Activated naive CD8-positive, alpha-beta T cell treated with anti-CD3 and anti-CD28 coated beads, Interleukin-2, amount 10 ng/mL, durations not matched to agents 7 days and 5 days (primary cell): ENCODE measurements around the gene AZU1. TPM values are rescaled to one million over a fixed set of nuclear protein-coding genes. Genes with fewer than 3 reads are reported as not detected.
A peak's percentile ranks its signal among the peaks of the same experiment; 100 is the strongest.

Source experiments
- ATAC-seq: fragments of 150-1000 bp; cut with Tn5 transposase; one replicate; pipeline ENCODE4 v1.10.0; 2021; ENCODE audit warnings: low read depth, moderate library complexity
- POLR2A ChIA-PET: fragments of 350-600 bp; sonication (Branson Sonifier 250); formaldehyde crosslinking; loops from one replicate; lab custom pipeline; 2021; ENCODE audit warnings: antibody characterized with exemption; lab: Charles Lee
- DNase-seq: peaks from one replicate; pipeline ENCODE4 v3.0.0; 2021
- H3K27ac Mint-ChIP-seq: one replicate; pipeline ENCODE4 v1.8.0; 2022; ENCODE audit warnings: mild to moderate bottlenecking, mixed read lengths
- H3K27me3 Mint-ChIP-seq: one replicate; pipeline ENCODE4 v1.8.0; 2022; ENCODE audit warnings: mild to moderate bottlenecking, moderate library complexity, mixed read lengths
- H3K36me3 Mint-ChIP-seq: one replicate; pipeline ENCODE4 v1.8.0; 2021; ENCODE audit warnings: mild to moderate bottlenecking, mixed read lengths
- H3K4me1 Mint-ChIP-seq: one replicate; pipeline ENCODE4 v1.8.0; 2021; ENCODE audit warnings: mixed read lengths
- H3K4me3 Mint-ChIP-seq: one replicate; pipeline ENCODE4 v1.8.0; 2022; ENCODE audit warnings: mild to moderate bottlenecking, moderate library complexity, mixed read lengths
- H3K9me3 Mint-ChIP-seq: one replicate; pipeline ENCODE4 v1.8.0; 2021; ENCODE audit warnings: mixed read lengths
- total RNA-seq, 2 experiments: library from RNA; stranded (reverse); gene quantifications; one replicate each; pipeline ENCODE4 v1.2.3, GENCODE V29; 2021

Gene AZU1
- total RNA-seq, 2 experiments from 2014 or later = 0.25 TPM; not detected in 1

- POLR2A ChIA-PET = no interaction called here
- H3K4me3 Mint-ChIP-seq = no peak overlapping the region
- no peak for ATAC-seq
Observed at GRCh38 chr19:867855-868457, 40.3 kb downstream of the AZU1 start.

GRCh38 chr19:868458-869244 is 41.0 kb downstream of the AZU1 start:
- Mint-ChIP-seq H3K9me3 (no peaks in the 10 kb centered on the region), H3K27ac (no peak overlapping the region), H3K4me1 (peaks cover 8% of the 10 kb centered on the region), H3K27me3 (no peaks in the 10 kb centered on the region), H3K4me3 (no peak overlapping the region), H3K36me3 (peaks cover 12% of the 10 kb centered on the region)
- ATAC-seq (no peak), DNase-seq (no peak)
- POLR2A ChIA-PET = no interaction called here

More at GRCh38 chr19:867855-868457, 40.3 kb downstream of the AZU1 start:
- Mint-ChIP-seq H3K27me3 (no peaks in the 10 kb centered on the region), H3K9me3 (no peaks in the 10 kb centered on the region), H3K4me1 (peaks cover 14% of the 10 kb centered on the region), H3K36me3 (peaks cover 12% of the 10 kb centered on the region), H3K27ac (no peak overlapping the region)
- no peak for DNase-seq

GRCh38 chr19:869245-870177 is 41.9 kb downstream of the AZU1 start:
- POLR2A ChIA-PET = no interaction called here
- Mint-ChIP-seq H3K27ac (no peak overlapping the region), H3K4me3 (no peak overlapping the region), H3K4me1 (peaks cover 7% of the 10 kb centered on the region), H3K27me3 (no peaks in the 10 kb centered on the region), H3K36me3 (peaks cover 12% of the 10 kb centered on the region), H3K9me3 (no peaks in the 10 kb centered on the region)
- DNase-seq (no peak), ATAC-seq (no peak)

DNA sequence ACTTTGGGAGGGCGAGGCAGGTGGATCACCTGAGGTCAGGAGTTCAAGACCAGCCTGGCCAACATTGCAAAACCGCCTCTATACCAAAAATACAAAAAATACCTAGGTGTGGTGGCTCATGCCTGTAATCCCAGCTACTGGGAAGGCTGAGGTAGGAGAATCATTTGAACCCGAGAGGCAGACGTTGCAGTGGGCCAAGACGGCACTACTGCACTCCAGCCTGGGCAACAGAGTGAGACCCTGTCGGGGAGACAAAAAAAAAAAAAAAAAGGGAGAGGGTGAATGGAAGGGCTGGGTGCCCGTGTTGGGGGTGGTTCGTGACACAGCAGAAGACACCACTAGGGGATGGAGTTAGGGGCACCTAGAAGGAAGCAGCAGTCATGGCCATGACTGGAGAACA is 42.7 kb downstream of the AZU1 start:
- POLR2A ChIA-PET = no interaction called here
- Mint-ChIP-seq H3K9me3 (no peaks in the 10 kb centered on the region), H3K27me3 (no peaks in the 10 kb centered on the region), H3K4me3 (no peak overlapping the region), H3K36me3 (peaks cover 12% of the 10 kb centered on the region), H3K27ac (peak overlapping the region; percentile 51), H3K4me1 (peaks cover 7% of the 10 kb centered on the region)
- ATAC-seq (no peak), DNase-seq (no peak)

GRCh38 chr19:870963-871401 is 43.3 kb downstream of the AZU1 start:
- peaks cover 12% of the 10 kb centered on the region for H3K36me3 Mint-ChIP-seq
- POLR2A ChIA-PET = no interaction called here
- H3K27me3 Mint-ChIP-seq = no peaks in the 10 kb centered on the region
- H3K9me3 Mint-ChIP-seq = no peaks in the 10 kb centered on the region
- H3K27ac Mint-ChIP-seq = no peak overlapping the region
- no peak for DNase-seq
- no peak overlapping the region for H3K4me3 Mint-ChIP-seq
- no peak for ATAC-seq
- peaks cover 7% of the 10 kb centered on the region for H3K4me1 Mint-ChIP-seq

DNA sequence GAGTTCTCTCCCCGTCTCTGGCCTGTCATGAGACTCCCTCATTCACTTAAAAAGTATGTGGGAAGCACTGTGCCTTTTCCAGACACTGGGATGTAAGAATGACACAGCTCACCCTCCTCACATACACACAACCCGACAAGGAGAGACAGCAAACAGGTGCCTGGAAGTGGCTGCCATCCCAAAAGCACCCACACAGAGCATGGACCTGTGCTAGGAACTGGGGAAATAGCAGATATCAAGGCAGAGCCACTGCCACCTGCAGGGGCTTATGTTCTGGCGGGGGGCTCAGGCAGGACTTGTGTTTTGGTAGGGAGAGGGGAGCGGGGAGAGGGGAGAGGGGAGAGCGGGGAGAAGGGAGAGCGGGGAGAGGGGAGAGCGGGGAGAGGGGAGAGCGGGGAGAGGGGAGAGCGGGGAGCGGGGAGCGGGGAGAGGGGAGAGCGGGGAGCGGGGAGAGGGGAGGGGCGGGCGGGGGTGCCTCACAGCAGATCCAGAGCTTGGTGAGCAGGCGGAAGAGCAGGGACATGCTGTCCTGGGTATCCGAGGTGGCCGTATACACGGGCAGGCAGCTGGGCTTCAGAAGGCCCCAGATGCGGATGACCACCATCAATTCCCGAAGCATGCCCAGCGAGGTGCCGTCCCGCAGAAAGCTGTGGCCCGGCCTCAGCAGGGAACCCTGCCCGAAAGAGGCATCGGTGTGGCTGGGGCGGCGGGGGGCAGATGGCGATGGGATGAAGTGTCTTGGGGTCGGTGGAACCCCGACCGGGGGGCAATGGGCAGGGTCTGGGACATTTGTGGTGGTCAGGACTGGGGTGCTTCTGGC is 44.0 kb downstream of the AZU1 start:
- DNase-seq (no peak), ATAC-seq (no peak)
- Mint-ChIP-seq H3K9me3 (no peaks in the 10 kb centered on the region), H3K4me1 (peaks cover 7% of the 10 kb centered on the region), H3K27ac (peak overlapping the region; percentile 87), H3K4me3 (peak overlapping the region; percentile 81), H3K36me3 (peaks cover 12% of the 10 kb centered on the region), H3K27me3 (no peaks in the 10 kb centered on the region)
- POLR2A ChIA-PET = interaction anchor here (1.1 to 1.7 kb wide), 4 partner anchors 8 to 113 kb away, joined by 5 to 11 read pairs (median 8); partner anchors contain the start of genes MED16, RNU6-9 and WDR18

- H3K4me1 Mint-ChIP-seq = peaks cover 7% of the 10 kb centered on the region
- H3K4me3 Mint-ChIP-seq = peak overlapping the region; percentile 81
- H3K9me3 Mint-ChIP-seq = no peaks in the 10 kb centered on the region
- DNase-seq (peak; percentile 84), ATAC-seq (peak; percentile 85)
- no peaks in the 10 kb centered on the region for H3K27me3 Mint-ChIP-seq
- POLR2A ChIA-PET = interaction anchor here (1.1 to 1.7 kb wide), 4 partner anchors 9 to 112 kb away, joined by 5 to 11 read pairs (median 8); partner anchors contain the start of genes MED16, RNU6-9 and WDR18
- H3K36me3 Mint-ChIP-seq = peaks cover 11% of the 10 kb centered on the region
- peak overlapping the region; percentile 87 for H3K27ac Mint-ChIP-seq
Observed at GRCh38 chr19:872266-872951, 44.8 kb downstream of the AZU1 start.

DNA sequence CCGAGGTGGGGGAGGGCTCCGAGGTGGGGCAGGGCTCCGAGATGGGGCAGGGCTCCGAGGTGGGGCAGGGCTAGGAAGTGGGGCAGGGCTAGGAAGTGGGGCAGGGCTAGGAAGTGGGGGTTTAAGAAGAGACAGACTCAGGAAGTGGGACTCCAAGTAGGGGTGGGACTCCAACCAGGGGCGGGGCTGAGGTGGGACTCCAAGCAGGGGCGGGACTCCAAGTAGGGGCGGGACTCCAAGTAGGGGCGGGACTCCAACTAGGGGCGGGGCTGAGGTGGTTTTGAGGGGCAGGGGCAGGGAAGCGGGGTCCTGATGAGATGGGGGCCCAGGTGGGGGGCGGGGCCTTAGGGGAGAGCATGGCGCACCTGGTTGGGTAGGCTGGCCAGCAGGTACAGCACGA is 45.4 kb downstream of the AZU1 start:
- H3K36me3 Mint-ChIP-seq = peaks cover 9% of the 10 kb centered on the region
- H3K27ac Mint-ChIP-seq = peak overlapping the region; percentile 83
- no peaks in the 10 kb centered on the region for H3K27me3 Mint-ChIP-seq
- H3K9me3 Mint-ChIP-seq = no peaks in the 10 kb centered on the region
- peak; percentile 70 for ATAC-seq
- POLR2A ChIA-PET = interaction anchor here (0.9 to 2.1 kb wide), 7 partner anchors 10 to 111 kb away, joined by 4 to 11 read pairs (median 6); partner anchors contain the start of genes MED16, RNU6-9 and WDR18
- H3K4me3 Mint-ChIP-seq = peak overlapping the region; percentile 68
- DNase-seq = peak; percentile 70
- peaks cover 7% of the 10 kb centered on the region for H3K4me1 Mint-ChIP-seq

DNA sequence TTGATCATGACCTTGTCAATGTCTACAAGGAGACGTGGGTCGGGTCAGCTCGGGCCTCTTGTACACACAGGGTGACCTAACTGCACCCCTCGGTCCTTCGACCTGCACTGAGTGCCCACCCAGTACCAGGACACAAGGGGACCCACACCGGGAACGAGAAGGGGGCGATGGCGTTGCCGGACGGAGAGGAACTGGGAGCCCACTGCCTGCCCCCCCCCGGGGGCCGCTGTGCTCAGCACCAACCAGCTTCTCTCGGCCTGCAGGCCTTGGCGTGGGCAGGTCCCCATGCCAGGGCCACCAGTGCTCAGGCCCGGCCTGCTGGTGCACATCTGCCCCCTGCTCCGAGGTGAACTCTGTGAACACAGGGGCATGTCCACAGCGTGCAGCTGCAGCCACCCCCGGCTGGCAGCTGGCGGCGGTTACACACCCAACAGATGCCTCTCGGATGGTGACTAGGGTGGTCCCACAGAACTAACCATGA is 46.0 kb downstream of the AZU1 start:
- Mint-ChIP-seq H3K9me3 (no peaks in the 10 kb centered on the region), H3K27me3 (no peaks in the 10 kb centered on the region), H3K4me3 (no peak overlapping the region), H3K27ac (no peak overlapping the region), H3K36me3 (peaks cover 9% of the 10 kb centered on the region), H3K4me1 (peaks cover 7% of the 10 kb centered on the region)
- POLR2A ChIA-PET = interaction anchor here (0.9 to 2.1 kb wide), 3 partner anchors 9 to 20 kb away, joined by 4 to 6 read pairs (median 5); partner anchors contain the start of genes MED16 and RNU6-9
- DNase-seq (no peak), ATAC-seq (no peak)

GRCh38 chr19:875265-875879 is 47.7 kb downstream of the AZU1 start:
- H3K9me3 Mint-ChIP-seq = no peaks in the 10 kb centered on the region

DNA sequence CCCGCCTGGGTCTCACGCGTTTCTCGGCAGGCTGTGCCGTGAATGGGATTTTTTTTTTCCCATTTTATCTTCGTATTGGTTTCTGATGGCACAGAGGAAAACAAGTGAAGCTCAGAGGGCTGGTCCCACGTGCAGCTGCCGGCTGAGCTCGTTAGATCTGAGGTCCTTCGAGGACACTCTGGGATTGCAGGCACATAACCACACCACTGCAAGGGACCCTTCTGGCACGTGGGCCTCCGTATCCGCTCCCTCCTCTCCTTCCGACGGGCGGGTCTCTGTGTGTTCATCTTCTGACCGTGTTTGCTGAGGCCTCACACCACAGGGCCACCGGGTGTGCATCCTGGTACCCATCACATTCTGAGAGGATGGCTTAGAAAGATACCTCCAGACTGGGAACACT is 48.5 kb downstream of the AZU1 start:
- ATAC-seq (no peak), DNase-seq (no peak)
- Mint-ChIP-seq H3K4me3 (no peak overlapping the region), H3K27me3 (no peaks in the 10 kb centered on the region), H3K27ac (no peak overlapping the region), H3K4me1 (peaks cover 7% of the 10 kb centered on the region), H3K36me3 (peaks cover 4% of the 10 kb centered on the region), H3K9me3 (no peaks in the 10 kb centered on the region)
- POLR2A ChIA-PET = no interaction called here

More at GRCh38 chr19:875265-875879, 47.7 kb downstream of the AZU1 start:
- POLR2A ChIA-PET = interaction anchor here (2.1 kb wide), 1 partner anchor 17 kb away, joined by 6 read pairs; the partner anchor contains the start of gene MED16
- ATAC-seq (no peak), DNase-seq (no peak)
- Mint-ChIP-seq H3K4me3 (no peak overlapping the region), H3K27me3 (no peaks in the 10 kb centered on the region), H3K36me3 (peaks cover 6% of the 10 kb centered on the region), H3K27ac (no peak overlapping the region), H3K4me1 (peaks cover 7% of the 10 kb centered on the region)
